HFFc6 (cell line): Measurements from ENCODE around the gene PARVA. TPM values are rescaled to one million over a fixed set of nuclear protein-coding genes. Genes with fewer than 3 reads are reported as not detected.

ENCODE experiments used
- DNase-seq: peaks from one replicate; pipeline ENCODE4 v3.0.0-alpha.2; 2018
- H3K27ac Mint-ChIP-seq: 2 replicates; pipeline ENCODE4 v1.8.0; 2020; ENCODE audit warnings: mild to moderate bottlenecking, mixed read lengths
- H3K27me3 Mint-ChIP-seq: 2 replicates; pipeline ENCODE4 v1.8.0; 2021; ENCODE audit warnings: mild to moderate bottlenecking, moderate library complexity, mixed read lengths; ENCODE audit not compliant: insufficient read depth
- H3K36me3 Mint-ChIP-seq: 2 replicates; pipeline ENCODE4 v1.8.0; 2021; ENCODE audit warnings: low read depth, mixed read lengths
- H3K4me1 Mint-ChIP-seq: 2 replicates; pipeline ENCODE4 v1.8.0; 2020; ENCODE audit warnings: low read depth, mixed read lengths
- H3K4me3 Mint-ChIP-seq: 2 replicates; pipeline ENCODE4 v1.8.0; 2020; ENCODE audit warnings: mild to moderate bottlenecking, moderate library complexity, mixed read lengths
- H3K9me3 Mint-ChIP-seq: 2 replicates; pipeline ENCODE4 v1.8.0; 2020; ENCODE audit warnings: mild to moderate bottlenecking, mixed read lengths
- CTCF ChIP-seq: fragments of 200-600 bp; sonication (generic); IDR thresholded peaks from 2 replicates; pipeline ENCODE4 v1.5.0; 2021; ENCODE audit warnings: antibody characterized with exemption, mild to moderate bottlenecking
- total RNA-seq, 6 experiments: library from RNA; stranded (reverse); fragmentation: NEBNext Ultra II Directional; extraction: Animal tissue kit (Norgen Biotek cat#: 25700); gene quantifications; 2 replicates in 1 of 6; 3 replicates in 5 of 6; pipeline ENCODE4 v1.2.3, GENCODE V29; 2021

PARVA gene
- total RNA-seq, 6 experiments from 2014 or later, result 150 to 237 (median 184) TPM

GRCh38 chr11:12435264-12435663, 57.9 kb downstream of the PARVA start:
- Mint-ChIP-seq H3K27me3 (peaks cover 3% of the 10 kb centered on the region; the same call in 1 of the 2 replicates), H3K36me3 (peaks cover 42% of the 10 kb centered on the region), H3K4me3 (peak overlapping the region; percentile 75; the same call in 1 of the 2 replicates), H3K27ac (peak overlapping the region; percentile 91), H3K9me3 (no peaks in the 10 kb centered on the region), H3K4me1 (peaks cover 78% of the 10 kb centered on the region)
- no peak for TF ChIP-seq CTCF
- no peak for DNase-seq

GRCh38 chr11:12436266-12436665, 58.9 kb downstream of the PARVA start:
- Mint-ChIP-seq H3K9me3 (no peaks in the 10 kb centered on the region), H3K27me3 (peaks cover 5% of the 10 kb centered on the region), H3K27ac (no peak overlapping the region), H3K4me1 (peaks cover 78% of the 10 kb centered on the region), H3K36me3 (peaks cover 49% of the 10 kb centered on the region), H3K4me3 (no peak overlapping the region)
- DNase-seq, result no peak
- TF ChIP-seq CTCF, result no peak

GRCh38 chr11:12438291-12438690, 60.9 kb downstream of the PARVA start:
- no peak for DNase-seq
- H3K27ac Mint-ChIP-seq, result no peak overlapping the region

GRCh38 chr11:12439615-12440014, 62.2 kb downstream of the PARVA start:
- peaks cover 57% of the 10 kb centered on the region for H3K4me1 Mint-ChIP-seq
- H3K4me3 Mint-ChIP-seq, result no peak overlapping the region
- H3K27ac Mint-ChIP-seq, result peak overlapping the region; percentile 14
- peaks cover 56% of the 10 kb centered on the region for H3K36me3 Mint-ChIP-seq
- no peak for DNase-seq
- no peak for TF ChIP-seq CTCF
- H3K9me3 Mint-ChIP-seq, result no peaks in the 10 kb centered on the region
- H3K27me3 Mint-ChIP-seq, result peaks cover 5% of the 10 kb centered on the region

More at GRCh38 chr11:12438291-12438690, 60.9 kb downstream of the PARVA start:
- no peak overlapping the region for H3K4me3 Mint-ChIP-seq
- no peaks in the 10 kb centered on the region for H3K9me3 Mint-ChIP-seq
- TF ChIP-seq CTCF, result no peak
- peaks cover 71% of the 10 kb centered on the region for H3K4me1 Mint-ChIP-seq
- peaks cover 5% of the 10 kb centered on the region for H3K27me3 Mint-ChIP-seq
- peaks cover 49% of the 10 kb centered on the region for H3K36me3 Mint-ChIP-seq

GRCh38 chr11:12440565-12440964, 63.2 kb downstream of the PARVA start:
- no peak overlapping the region; the same call in 1 of the 2 replicates for H3K4me3 Mint-ChIP-seq
- H3K9me3 Mint-ChIP-seq, result no peaks in the 10 kb centered on the region
- peak overlapping the region; percentile 66 for H3K27ac Mint-ChIP-seq
- TF ChIP-seq CTCF, result no peak
- H3K36me3 Mint-ChIP-seq, result peaks cover 52% of the 10 kb centered on the region
- peaks cover 48% of the 10 kb centered on the region for H3K4me1 Mint-ChIP-seq
- H3K27me3 Mint-ChIP-seq, result peaks cover 5% of the 10 kb centered on the region
- DNase-seq, result no peak
